Measurements from ENCODE around the gene MAP3K14. TPM values are rescaled to one million over a fixed set of nuclear protein-coding genes. Genes with fewer than 3 reads are reported as not detected.

MAP3K14 gene
- total RNA-seq, 2 donors from 2014 or later = 4.6 to 5.5 TPM

DNA sequence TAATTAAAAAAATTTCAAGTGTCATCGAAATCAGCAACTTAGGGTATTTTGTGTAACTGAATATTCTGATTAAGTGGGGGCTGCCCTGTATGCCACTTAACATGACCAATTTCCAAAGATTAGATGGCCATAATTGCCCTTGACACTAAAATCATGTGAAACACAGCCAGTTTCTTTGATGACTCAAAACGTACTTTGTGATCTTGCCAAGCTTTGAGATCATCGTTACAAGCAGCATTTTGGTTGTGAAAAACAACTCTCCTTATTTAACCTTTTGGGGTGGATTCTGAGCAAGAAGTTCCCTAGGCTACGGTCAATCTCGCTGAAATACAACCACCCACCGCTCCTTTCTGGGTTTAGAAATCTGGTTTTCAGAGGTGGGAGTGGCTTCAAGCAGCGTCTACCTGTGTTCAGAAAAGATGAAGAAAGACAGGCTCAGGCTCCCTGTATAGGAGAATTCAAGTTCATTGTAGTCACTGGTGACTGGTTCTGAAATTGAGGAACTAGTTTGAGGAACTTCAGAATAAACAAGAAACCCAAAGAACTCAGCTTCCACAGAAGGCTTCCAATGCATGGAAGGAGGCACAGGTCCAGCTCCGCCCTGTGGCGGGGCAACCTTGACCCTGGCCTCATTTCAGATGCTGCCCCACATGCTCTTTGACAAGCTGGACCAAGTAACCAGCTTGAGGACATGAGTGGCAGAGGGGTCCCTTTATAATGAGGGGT, 9.4 kb downstream of the MAP3K14 start:
- DNase-seq = no peak
- H3K9me3 ChIP-seq (ENCODE audit: control insufficient read depth, low read length) = no peaks in the 10 kb centered on the region
- Mint-ChIP-seq H3K4me3 (no peak overlapping the region), H3K9me3 (no peaks in the 10 kb centered on the region), H3K4me1 (peaks cover 14% of the 10 kb centered on the region), H3K27me3 (ENCODE audit: insufficient read depth) (no peaks in the 10 kb centered on the region), H3K27ac (no peak overlapping the region), H3K36me3 (ENCODE audit: low read depth) (peaks cover 12% of the 10 kb centered on the region)
- H3K27me3 ChIP-seq (ENCODE audit: control insufficient read depth, insufficient read depth, low read length, poor library complexity, severe bottlenecking) = no peaks in the 10 kb centered on the region
- H3K4me3 ChIP-seq (ENCODE audit: low read length) = no peak overlapping the region
- H3K36me3 ChIP-seq (ENCODE audit: control insufficient read depth, insufficient read depth, low read length) = no peaks in the 10 kb centered on the region
- no peaks in the 10 kb centered on the region for H3K4me1 ChIP-seq (ENCODE audit: control insufficient read depth, insufficient read depth, low read length)
- no peak overlapping the region for H3K27ac ChIP-seq (ENCODE audit: low read depth, low read length)
- WGBS, 2 experiments (ENCODE audit: insufficient coverage in 1 of 2, insufficient read length in 1 of 2) = 95 to 97% methylated on average over 8 to 9 of the region's 9 CpGs
- no peak overlapping the region for H3K9ac ChIP-seq (ENCODE audit: extremely low read depth, low read length, poor library complexity, severe bottlenecking)
- TF ChIP-seq, protein P1, sequence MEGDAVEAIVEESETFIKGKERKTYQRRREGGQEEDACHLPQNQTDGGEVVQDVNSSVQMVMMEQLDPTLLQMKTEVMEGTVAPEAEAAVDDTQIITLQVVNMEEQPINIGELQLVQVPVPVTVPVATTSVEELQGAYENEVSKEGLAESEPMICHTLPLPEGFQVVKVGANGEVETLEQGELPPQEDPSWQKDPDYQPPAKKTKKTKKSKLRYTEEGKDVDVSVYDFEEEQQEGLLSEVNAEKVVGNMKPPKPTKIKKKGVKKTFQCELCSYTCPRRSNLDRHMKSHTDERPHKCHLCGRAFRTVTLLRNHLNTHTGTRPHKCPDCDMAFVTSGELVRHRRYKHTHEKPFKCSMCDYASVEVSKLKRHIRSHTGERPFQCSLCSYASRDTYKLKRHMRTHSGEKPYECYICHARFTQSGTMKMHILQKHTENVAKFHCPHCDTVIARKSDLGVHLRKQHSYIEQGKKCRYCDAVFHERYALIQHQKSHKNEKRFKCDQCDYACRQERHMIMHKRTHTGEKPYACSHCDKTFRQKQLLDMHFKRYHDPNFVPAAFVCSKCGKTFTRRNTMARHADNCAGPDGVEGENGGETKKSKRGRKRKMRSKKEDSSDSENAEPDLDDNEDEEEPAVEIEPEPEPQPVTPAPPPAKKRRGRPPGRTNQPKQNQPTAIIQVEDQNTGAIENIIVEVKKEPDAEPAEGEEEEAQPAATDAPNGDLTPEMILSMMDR (conservative IDR thresholded peaks at IDR 0.05) = no peak

DNA sequence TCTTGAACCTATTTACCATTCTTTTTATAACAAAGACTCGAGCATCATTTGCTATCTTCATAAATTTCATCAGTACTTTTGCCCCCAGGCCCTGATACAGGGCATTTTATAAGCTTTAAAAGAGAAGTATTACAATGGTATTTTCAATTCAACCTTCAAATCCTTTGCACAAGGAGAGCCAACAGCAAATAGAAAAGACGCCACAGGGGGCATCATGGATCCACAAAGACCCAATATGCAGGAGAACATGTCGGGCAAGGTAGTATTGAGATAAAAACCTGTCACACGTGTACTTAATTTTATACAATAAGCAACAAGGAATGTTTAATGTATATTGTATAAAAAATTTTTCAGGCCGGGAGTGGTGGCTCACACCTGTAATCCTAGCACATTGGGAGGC, 10.2 kb downstream of the MAP3K14 start:
- H3K9ac ChIP-seq (ENCODE audit: extremely low read depth, low read length, poor library complexity, severe bottlenecking) = no peak overlapping the region
- Mint-ChIP-seq H3K4me3 (no peak overlapping the region), H3K27ac (no peak overlapping the region), H3K27me3 (ENCODE audit: insufficient read depth) (no peaks in the 10 kb centered on the region), H3K9me3 (no peaks in the 10 kb centered on the region), H3K4me1 (peaks cover 9% of the 10 kb centered on the region), H3K36me3 (ENCODE audit: low read depth) (peaks cover 12% of the 10 kb centered on the region)
- no peak overlapping the region for H3K27ac ChIP-seq (ENCODE audit: low read depth, low read length)
- TF ChIP-seq, protein P1 (conservative IDR thresholded peaks at IDR 0.05) = peak; percentile 61
- WGBS, 2 experiments (ENCODE audit: insufficient coverage in 1 of 2, insufficient read length in 1 of 2) = 83 to 100% methylated on average over 3 to 4 of the region's 5 CpGs
- no peak for DNase-seq
- H3K4me1 ChIP-seq (ENCODE audit: control insufficient read depth, insufficient read depth, low read length) = no peaks in the 10 kb centered on the region
- no peak overlapping the region for H3K4me3 ChIP-seq (ENCODE audit: low read length)
- H3K36me3 ChIP-seq (ENCODE audit: control insufficient read depth, insufficient read depth, low read length) = no peaks in the 10 kb centered on the region
- H3K9me3 ChIP-seq (ENCODE audit: control insufficient read depth, low read length) = no peaks in the 10 kb centered on the region
- H3K27me3 ChIP-seq (ENCODE audit: control insufficient read depth, insufficient read depth, low read length, poor library complexity, severe bottlenecking) = no peaks in the 10 kb centered on the region

DNA sequence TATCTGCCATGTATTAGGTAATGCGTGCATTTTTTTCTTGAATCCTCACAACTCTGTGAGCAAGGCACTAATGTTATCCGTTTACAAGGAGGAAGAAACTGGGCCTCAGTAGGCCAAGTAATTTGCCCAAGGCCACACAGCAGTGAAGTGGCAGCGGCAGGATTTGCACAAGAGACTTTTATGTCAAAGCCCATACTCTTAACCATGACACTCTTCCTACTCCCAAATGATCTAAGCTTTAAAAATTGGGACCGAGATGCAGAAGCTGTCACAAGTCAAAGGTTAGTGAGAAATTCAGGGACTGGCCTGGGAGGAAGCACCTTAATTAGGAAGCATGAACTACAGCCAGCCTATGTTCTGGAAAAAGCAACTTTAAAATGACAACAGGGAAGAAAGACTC, 10.7 kb downstream of the MAP3K14 start:
- Mint-ChIP-seq H3K4me3 (no peak overlapping the region), H3K36me3 (ENCODE audit: low read depth) (peaks cover 12% of the 10 kb centered on the region), H3K27me3 (ENCODE audit: insufficient read depth) (no peaks in the 10 kb centered on the region), H3K9me3 (no peaks in the 10 kb centered on the region), H3K27ac (no peak overlapping the region), H3K4me1 (peaks cover 5% of the 10 kb centered on the region)
- no peaks in the 10 kb centered on the region for H3K4me1 ChIP-seq (ENCODE audit: control insufficient read depth, insufficient read depth, low read length)
- no peaks in the 10 kb centered on the region for H3K9me3 ChIP-seq (ENCODE audit: control insufficient read depth, low read length)
- no peak overlapping the region for H3K4me3 ChIP-seq (ENCODE audit: low read length)
- H3K36me3 ChIP-seq (ENCODE audit: control insufficient read depth, insufficient read depth, low read length) = no peaks in the 10 kb centered on the region
- TF ChIP-seq, protein P1 (conservative IDR thresholded peaks at IDR 0.05) = no peak
- no peaks in the 10 kb centered on the region for H3K27me3 ChIP-seq (ENCODE audit: control insufficient read depth, insufficient read depth, low read length, poor library complexity, severe bottlenecking)
- no peak for DNase-seq
- H3K27ac ChIP-seq (ENCODE audit: low read depth, low read length) = no peak overlapping the region
- WGBS, 2 experiments (ENCODE audit: insufficient coverage in 1 of 2, insufficient read length in 1 of 2) = 88 to 97% methylated on average over 3 to 4 of the region's 4 CpGs
- no peak overlapping the region for H3K9ac ChIP-seq (ENCODE audit: extremely low read depth, low read length, poor library complexity, severe bottlenecking)
